B cell (primary cell): Measurements from ENCODE around the gene PGAM5. TPM values are rescaled to one million over a fixed set of nuclear protein-coding genes. Genes with fewer than 3 reads are reported as not detected.

ENCODE experiments used
- ATAC-seq: fragments of 200-7000 bp; cut with Tn5 transposase; one replicate; pipeline ENCODE4 v1.10.0; 2021; ENCODE audit warnings: low read depth, mild to moderate bottlenecking, moderate number of reproducible peaks, moderate library complexity
- CTCF ChIA-PET: fragments of 350-600 bp; sonication (Branson Sonifier 250); formaldehyde crosslinking; loops from one replicate; lab custom pipeline; 2021; ENCODE audit warnings: antibody characterized with exemption, inconsistent platforms; lab: Charles Lee
- POLR2A ChIA-PET: fragments of 350-600 bp; sonication (Branson Sonifier 250); formaldehyde crosslinking; loops from one replicate; lab custom pipeline; 2021; ENCODE audit warnings: antibody characterized with exemption; lab: Charles Lee
- DNase-seq: peaks from one replicate; pipeline ENCODE4 v3.0.0; 2013
- H2AFZ ChIP-seq: 2 replicates; pipeline ENCODE4 v1.6.1; 2012; ENCODE audit warnings: mild to moderate bottlenecking, low read depth, low read length; ENCODE audit not compliant: insufficient read depth, poor library complexity, severe bottlenecking
- H3K27ac ChIP-seq, 2 donors: 1 replicate in 1 of 2; 2 replicates in 1 of 2; pipeline ENCODE4 v1.5.1; 2012 to 2013; ENCODE audit warnings: low read length in 2 of 2, mild to moderate bottlenecking in 2 of 2, moderate library complexity in 1 of 2
- H3K27me3 ChIP-seq, 4 experiments: fragments of 200-600 bp in 1 of 4; sonication (generic) in 1 of 4; replicated peaks in 1 of 4; 1 replicate in 2 of 4; 2 replicates in 2 of 4; pipeline versions ENCODE4 v1.6.1 to v1.7.0; 2013 to 2016; ENCODE audit warnings: low read length in 3 of 4, mild to moderate bottlenecking in 2 of 4, mixed read lengths in 1 of 4, moderate library complexity in 1 of 4; ENCODE audit not compliant: insufficient read depth in 4 of 4, control insufficient read depth in 3 of 4; ENCODE audit errors: control extremely low read depth in 1 of 4
- H3K36me3 ChIP-seq, 2 experiments: replicated peaks in 1 of 2; 1 replicate in 1 of 2; 2 replicates in 1 of 2; pipeline versions ENCODE4 v1.6.1 to v1.7.1; 2013; ENCODE audit warnings: low read length in 1 of 2; ENCODE audit not compliant: insufficient read depth in 2 of 2, control insufficient read depth in 1 of 2; ENCODE audit errors: control extremely low read depth in 1 of 2, extremely low read depth in 1 of 2
- H3K4me1 ChIP-seq, 2 donors: fragments of 200-600 bp in 1 of 2; sonication (generic) in 1 of 2; 1 replicate in 1 of 2; 2 replicates in 1 of 2; pipeline versions ENCODE4 v1.5.1 to v1.6.1; 2013 to 2017; ENCODE audit warnings: low read length in 2 of 2; ENCODE audit not compliant: control insufficient read depth in 2 of 2, insufficient read depth in 2 of 2
- H3K4me2 ChIP-seq: replicated peaks from 2 replicates; pipeline ENCODE3; 2012; ENCODE audit warnings: mild to moderate bottlenecking, low read depth, low read length; ENCODE audit not compliant: poor library complexity, severe bottlenecking
- H3K4me3 ChIP-seq, 5 experiments: fragments of 200-600 bp in 1 of 5; sonication (generic) in 1 of 5; 1 replicate in 3 of 5; 2 replicates in 2 of 5; pipeline versions ENCODE4 v1.5.1 to v1.7.0; 2011 to 2016; ENCODE audit warnings: low read length in 4 of 5, mild to moderate bottlenecking in 4 of 5, low read depth in 2 of 5, control low read depth in 1 of 5, moderate library complexity in 1 of 5; ENCODE audit not compliant: insufficient read depth in 1 of 5; ENCODE audit errors: control extremely low read depth in 1 of 5, extremely low read depth in 1 of 5
- H3K79me2 ChIP-seq: fragments of 200-600 bp; sonication (generic); one replicate; pipeline ENCODE4 v1.6.0; 2016; ENCODE audit warnings: low read length; ENCODE audit not compliant: control insufficient read depth, insufficient read depth
- H3K9ac ChIP-seq: fragments of 200-600 bp; sonication (generic); 2 replicates; pipeline ENCODE4 v1.6.1; 2017; ENCODE audit warnings: mild to moderate bottlenecking, low read length, moderate library complexity
- H3K9me3 ChIP-seq, 3 donors: one replicate each; pipeline versions ENCODE4 v1.6.1 to v1.7.1; 2013; ENCODE audit warnings: low read length in 2 of 3; ENCODE audit not compliant: control insufficient read depth in 2 of 3, insufficient read depth in 1 of 3; ENCODE audit errors: control extremely low read depth in 1 of 3
- H4K20me1 ChIP-seq: 2 replicates; pipeline ENCODE4 v1.6.0; 2012; ENCODE audit warnings: mild to moderate bottlenecking, low read length; ENCODE audit not compliant: insufficient read depth, control insufficient read depth, poor library complexity, severe bottlenecking
- H3K27ac Mint-ChIP-seq: one replicate; pipeline ENCODE4 v1.8.0; 2021; ENCODE audit warnings: mixed read lengths
- H3K27me3 Mint-ChIP-seq: one replicate; pipeline ENCODE4 v1.8.0; 2021; ENCODE audit warnings: mixed read lengths
- H3K4me1 Mint-ChIP-seq: one replicate; pipeline ENCODE4 v1.8.0; 2021; ENCODE audit warnings: mixed read lengths
- H3K4me3 Mint-ChIP-seq: one replicate; pipeline ENCODE4 v1.8.0; 2021; ENCODE audit warnings: mixed read lengths
- H3K9me3 Mint-ChIP-seq: one replicate; pipeline ENCODE4 v1.8.0; 2022; ENCODE audit warnings: mixed read lengths; ENCODE audit not compliant: insufficient read depth
- CTCF ChIP-seq: fragments of 200-600 bp; IDR thresholded peaks from one replicate; pipeline ENCODE4 v1.8.0; 2022; ENCODE audit warnings: antibody characterized with exemption, mild to moderate bottlenecking
- EZH2 ChIP-seq: IDR thresholded peaks from 2 replicates; pipeline ENCODE4 v1.6.1; 2012; ENCODE audit warnings: borderline replicate concordance, low read depth, mild to moderate bottlenecking, moderate library complexity, low read length; ENCODE audit not compliant: insufficient read depth, poor library complexity, severe bottlenecking
- WGBS: methylation state at CpG from one replicate; pipeline ENCODE4 v1.1.5; 2013; ENCODE audit warnings: missing lambda C conversion rate; ENCODE audit not compliant: insufficient coverage; 5-methylcytosine and 5-hydroxymethylcytosine counted together
- intact Hi-C: fragments of 100-400 bp; cut with micrococcal nuclease; formaldehyde crosslinking; loops from one replicate; pipeline ENCODE4 v1.10.0; 2022
- polyA plus RNA-seq: library from polyadenylated mRNA; depleted of rRNA; stranded (reverse); fragments of >200 nt; gene quantifications from 2 replicates; pipeline ENCODE4 v1.2.3, GENCODE V29; 2012
- total RNA-seq, 2 donors: library from RNA; stranded (reverse); fragments of 120-200 nt in 1 of 2; gene quantifications; 1 replicate in 1 of 2; 2 replicates in 1 of 2; pipeline versions ENCODE4 v1.2.3 to v1.2.4, GENCODE V29; 2013 to 2022

The PGAM5 gene
- total and polyA plus RNA-seq, 2 donors (not counting 1 experiment from before 2014, with no cell fraction given), result 14.6 to 29.9 TPM

GRCh38 chr12:132689227-132689626 lies 21.4 kb upstream of the PGAM5 start:
- intact Hi-C loops, result loop anchor here (5.0 kb wide), 1 partner anchor 198 kb away; the partner anchor contains the start of gene CHFR
- no peaks in the 10 kb centered on the region for H3K9me3 Mint-ChIP-seq
- Histone ChIP-seq H3K27me3 (no peaks in the 10 kb centered on the region), H3K9me3 (no peaks in the 10 kb centered on the region), H2AFZ (no peak overlapping the region), H3K4me3 (no peak overlapping the region), H3K4me2 (no peak overlapping the region), H3K27ac (no peak overlapping the region), H3K36me3 (no peaks in the 10 kb centered on the region), H3K79me2 (peaks cover 19% of the 10 kb centered on the region), H3K4me1 (peaks cover 8 to 12% of the 10 kb centered on the region in 2 donors), H3K9ac (no peak overlapping the region), H4K20me1 (peaks cover 13% of the 10 kb centered on the region)
- CTCF ChIA-PET, result no interaction called here
- no peaks in the 10 kb centered on the region for H3K27me3 Mint-ChIP-seq
- DNase-seq (no peak), ATAC-seq (no peak)
- H3K27ac Mint-ChIP-seq, result no peak overlapping the region
- peaks cover 17% of the 10 kb centered on the region for H3K4me1 Mint-ChIP-seq
- TF ChIP-seq EZH2 (no peak), CTCF (no peak)
- POLR2A ChIA-PET, result interaction anchor here (0.7 kb wide), 1 partner anchor 162 kb away, joined by 3 read pairs; no protein-coding TSS in a partner anchor
- WGBS, result over 99% methylated on average over 18 of the region's 18 CpGs
- peak overlapping the region; percentile 61 for H3K4me3 Mint-ChIP-seq

GRCh38 chr12:132690112-132690511 lies 20.5 kb upstream of the PGAM5 start:
- no peak for ATAC-seq
- WGBS, result 97% methylated on average over 4 of the region's 9 CpGs

More at GRCh38 chr12:132690112-132690511, 20.5 kb upstream of the PGAM5 start:
- intact Hi-C loops, result no loop called here
- Histone ChIP-seq H3K9ac (no peak overlapping the region), H3K4me2 (no peak overlapping the region), H3K4me3 (no peak overlapping the region), H4K20me1 (peaks cover 13% of the 10 kb centered on the region), H2AFZ (no peak overlapping the region), H3K79me2 (peaks cover 16% of the 10 kb centered on the region), H3K36me3 (no peaks in the 10 kb centered on the region), H3K27ac (no peak overlapping the region), H3K9me3 (no peaks in the 10 kb centered on the region), H3K4me1 (peaks cover 8 to 11% of the 10 kb centered on the region in 2 donors), H3K27me3 (no peaks in the 10 kb centered on the region)
- POLR2A ChIA-PET, result no interaction called here
- Mint-ChIP-seq H3K4me3 (peak overlapping the region; percentile 13), H3K4me1 (peaks cover 15% of the 10 kb centered on the region), H3K27me3 (no peaks in the 10 kb centered on the region), H3K9me3 (no peaks in the 10 kb centered on the region), H3K27ac (no peak overlapping the region)
- CTCF ChIA-PET, result no interaction called here
- DNase-seq, result no peak
- TF ChIP-seq CTCF, result no peak
- TF ChIP-seq EZH2, result no peak
